Measurements from ENCODE around the gene MSANTD3. TPM values are rescaled to one million over a fixed set of nuclear protein-coding genes. Genes with fewer than 3 reads are reported as not detected.
A peak's percentile ranks its signal among the peaks of the same experiment; 100 is the strongest.

MSANTD3 gene
- total RNA-seq, 1 donor from 2014 or later: 30.7 TPM

- peaks cover 21% of the 10 kb centered on the region for H3K4me1 Mint-ChIP-seq (ENCODE audit: unreplicated experiment)
- no peak for DNase-seq (ENCODE audit: low spot score)
- peaks cover 12% of the 10 kb centered on the region for H3K27me3 Mint-ChIP-seq (ENCODE audit: unreplicated experiment)
- no peak overlapping the region for H3K27ac Mint-ChIP-seq (ENCODE audit: unreplicated experiment)
- H3K36me3 Mint-ChIP-seq (ENCODE audit: low read depth, unreplicated experiment): peaks cover 12% of the 10 kb centered on the region
- no peaks in the 10 kb centered on the region for H3K9me3 Mint-ChIP-seq (ENCODE audit: unreplicated experiment)
- no peak for TF ChIP-seq CTCF (IDR thresholded peaks at IDR 0.05; ENCODE audit: unreplicated experiment)
- no peak overlapping the region for H3K4me3 Mint-ChIP-seq (ENCODE audit: unreplicated experiment)
Observed at GRCh38 chr9:100430286-100430940, 3.5 kb downstream of the MSANTD3 start.

DNA sequence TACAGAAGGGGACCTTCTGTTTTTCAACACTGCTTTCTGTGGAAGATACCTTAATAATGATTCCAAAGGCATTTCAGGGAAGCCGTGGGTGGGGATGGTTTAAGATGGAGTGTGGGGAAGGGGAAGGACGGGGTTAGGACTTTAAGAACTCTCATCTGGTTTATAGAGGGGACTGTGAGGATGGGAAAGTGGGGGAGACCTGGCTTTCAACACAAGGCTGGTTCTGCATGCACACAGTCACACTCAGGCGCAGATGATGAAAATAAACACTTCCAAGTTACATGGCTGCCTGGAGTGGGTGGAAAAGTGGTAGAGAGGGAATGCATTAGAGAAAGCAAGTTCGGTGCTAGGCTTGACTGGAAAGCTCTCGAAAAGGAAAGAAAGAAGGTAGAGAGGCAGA lies 4.9 kb downstream of the MSANTD3 start:
- no peak overlapping the region for H3K4me3 Mint-ChIP-seq (ENCODE audit: unreplicated experiment)
- H3K27ac Mint-ChIP-seq (ENCODE audit: unreplicated experiment): no peak overlapping the region
- no peaks in the 10 kb centered on the region for H3K9me3 Mint-ChIP-seq (ENCODE audit: unreplicated experiment)
- H3K36me3 Mint-ChIP-seq (ENCODE audit: low read depth, unreplicated experiment): peaks cover 12% of the 10 kb centered on the region
- peaks cover 15% of the 10 kb centered on the region for H3K4me1 Mint-ChIP-seq (ENCODE audit: unreplicated experiment)
- H3K27me3 Mint-ChIP-seq (ENCODE audit: unreplicated experiment): peaks cover 10% of the 10 kb centered on the region
- no peak for DNase-seq (ENCODE audit: low spot score)
- TF ChIP-seq CTCF (IDR thresholded peaks at IDR 0.05; ENCODE audit: unreplicated experiment): no peak

DNA sequence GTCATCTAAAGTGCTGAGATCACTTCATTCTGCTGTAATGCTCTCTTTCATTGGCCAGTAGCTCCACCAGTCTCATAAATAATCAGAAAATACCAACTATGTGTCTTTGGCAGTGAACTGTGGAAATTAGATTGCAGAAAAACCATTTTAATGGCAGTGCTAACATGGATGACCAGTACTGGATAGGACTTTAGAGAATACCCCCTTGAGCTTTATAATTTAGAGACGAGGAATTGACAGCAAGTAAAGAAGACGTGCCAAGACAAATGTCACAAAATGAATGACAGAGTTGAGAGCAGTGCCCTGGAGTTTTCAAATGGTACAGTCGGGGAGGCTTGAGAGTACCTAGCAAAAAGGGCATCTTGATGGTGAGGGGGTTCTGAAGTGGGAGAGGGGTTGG lies 5.8 kb downstream of the MSANTD3 start:
- no peaks in the 10 kb centered on the region for H3K9me3 Mint-ChIP-seq (ENCODE audit: unreplicated experiment)
- H3K27me3 Mint-ChIP-seq (ENCODE audit: unreplicated experiment): peaks cover 8% of the 10 kb centered on the region
- H3K27ac Mint-ChIP-seq (ENCODE audit: unreplicated experiment): no peak overlapping the region
- H3K4me3 Mint-ChIP-seq (ENCODE audit: unreplicated experiment): no peak overlapping the region
- TF ChIP-seq CTCF (IDR thresholded peaks at IDR 0.05; ENCODE audit: unreplicated experiment): no peak
- DNase-seq (ENCODE audit: low spot score): no peak
- H3K4me1 Mint-ChIP-seq (ENCODE audit: unreplicated experiment): peaks cover 13% of the 10 kb centered on the region
- H3K36me3 Mint-ChIP-seq (ENCODE audit: low read depth, unreplicated experiment): peaks cover 11% of the 10 kb centered on the region

GRCh38 chr9:100436571-100436970 lies 9.6 kb downstream of the MSANTD3 start:
- H3K27me3 Mint-ChIP-seq (ENCODE audit: unreplicated experiment): peaks cover 1% of the 10 kb centered on the region
- no peaks in the 10 kb centered on the region for H3K36me3 Mint-ChIP-seq (ENCODE audit: low read depth, unreplicated experiment)
- H3K4me1 Mint-ChIP-seq (ENCODE audit: unreplicated experiment): no peaks in the 10 kb centered on the region
- TF ChIP-seq CTCF (IDR thresholded peaks at IDR 0.05; ENCODE audit: unreplicated experiment): no peak
- H3K9me3 Mint-ChIP-seq (ENCODE audit: unreplicated experiment): no peaks in the 10 kb centered on the region
- H3K27ac Mint-ChIP-seq (ENCODE audit: unreplicated experiment): no peak overlapping the region
- no peak overlapping the region for H3K4me3 Mint-ChIP-seq (ENCODE audit: unreplicated experiment)
- no peak for DNase-seq (ENCODE audit: low spot score)

DNA sequence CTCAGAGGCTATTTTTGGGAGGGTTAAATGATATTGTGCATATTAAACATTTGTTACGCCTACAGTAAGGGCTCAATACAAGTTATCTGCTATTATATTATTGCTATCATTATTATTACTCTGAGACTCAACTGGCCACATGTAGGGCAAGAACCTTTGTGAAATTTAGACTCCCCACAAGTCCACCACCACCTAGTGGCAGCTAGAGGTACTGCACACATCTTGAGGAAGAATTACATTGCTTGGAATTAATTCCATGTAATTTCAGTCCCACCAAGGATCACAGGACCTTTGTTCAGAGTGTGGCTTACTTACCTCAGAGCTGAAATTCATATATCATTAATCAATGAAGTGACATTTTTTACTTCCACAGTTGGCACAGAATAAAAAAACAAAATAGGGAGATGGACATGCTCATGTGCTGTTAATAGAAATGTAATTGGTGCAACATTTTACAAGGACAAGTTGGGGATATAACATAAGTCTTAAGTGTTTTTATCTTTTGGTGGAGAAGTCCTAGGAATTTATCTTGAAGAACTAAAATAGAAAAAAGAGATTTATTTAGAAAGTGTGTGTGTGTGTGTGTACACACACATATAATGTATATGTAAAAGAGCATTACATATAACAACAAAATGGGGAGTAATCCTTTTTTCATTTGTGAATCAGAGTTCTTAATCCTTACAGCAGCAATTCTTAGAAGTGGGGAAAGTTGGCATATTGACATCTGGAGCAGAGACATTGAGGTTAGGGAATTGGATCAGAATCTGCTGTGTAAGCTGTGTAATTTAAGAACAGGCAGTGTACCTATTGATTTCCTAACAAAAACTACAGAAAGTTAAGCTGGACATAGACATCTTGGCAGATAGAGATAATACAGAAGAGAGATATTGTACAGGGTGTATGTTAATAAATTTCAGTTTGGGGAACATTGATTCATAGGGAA lies 11.2 kb downstream of the MSANTD3 start:
- no peak overlapping the region for H3K4me3 Mint-ChIP-seq (ENCODE audit: unreplicated experiment)
- no peaks in the 10 kb centered on the region for H3K9me3 Mint-ChIP-seq (ENCODE audit: unreplicated experiment)

More for the DNA sequence above, 11.2 kb downstream of the MSANTD3 start:
- Mint-ChIP-seq H3K4me1 (ENCODE audit: unreplicated experiment) (peaks cover 5% of the 10 kb centered on the region), H3K27ac (ENCODE audit: unreplicated experiment) (no peak overlapping the region), H3K27me3 (ENCODE audit: unreplicated experiment) (peaks cover 1% of the 10 kb centered on the region), H3K36me3 (ENCODE audit: low read depth, unreplicated experiment) (no peaks in the 10 kb centered on the region)
- TF ChIP-seq CTCF (IDR thresholded peaks at IDR 0.05; ENCODE audit: unreplicated experiment): peak; percentile 96
- DNase-seq (ENCODE audit: low spot score): peak; percentile 75
